Osteocyte (in vitro differentiated cells): ENCODE results near the gene MAN1A1. TPM values are rescaled to one million over a fixed set of nuclear protein-coding genes. Genes with fewer than 3 reads are reported as not detected.

ENCODE experiments used
- DNase-seq: peaks from one replicate; pipeline ENCODE4 v3.0.0; 2021; ENCODE audit warnings: mixed read lengths; ENCODE audit not compliant: unreplicated experiment; ENCODE audit errors: extremely low spot score
- H3K27ac Mint-ChIP-seq: one replicate; pipeline ENCODE4 v1.8.0; 2021; ENCODE audit warnings: mild to moderate bottlenecking, mixed read lengths; ENCODE audit not compliant: unreplicated experiment
- H3K27me3 Mint-ChIP-seq: one replicate; pipeline ENCODE4 v1.8.0; 2021; ENCODE audit warnings: mixed read lengths; ENCODE audit not compliant: unreplicated experiment
- H3K36me3 Mint-ChIP-seq: one replicate; pipeline ENCODE4 v1.8.0; 2021; ENCODE audit warnings: mixed read lengths; ENCODE audit not compliant: unreplicated experiment
- H3K4me1 Mint-ChIP-seq: one replicate; pipeline ENCODE4 v1.8.0; 2021; ENCODE audit warnings: mixed read lengths; ENCODE audit not compliant: unreplicated experiment
- H3K4me3 Mint-ChIP-seq: one replicate; pipeline ENCODE4 v1.8.0; 2021; ENCODE audit warnings: mild to moderate bottlenecking, moderate library complexity, mixed read lengths; ENCODE audit not compliant: unreplicated experiment
- H3K9me3 Mint-ChIP-seq: one replicate; pipeline ENCODE4 v1.8.0; 2021; ENCODE audit warnings: mixed read lengths; ENCODE audit not compliant: unreplicated experiment
- total RNA-seq: library from RNA; stranded (reverse); gene quantifications from 2 replicates; pipeline ENCODE4 v1.2.1, GENCODE V29; 2021
- TF ChIP-seq, protein P1 (sequence below): fragments of 200-600 bp; sonication (generic); IDR thresholded peaks from 2 replicates; pipeline ENCODE4 v1.5.0; 2021; ENCODE audit warnings: antibody characterized with exemption, mild to moderate bottlenecking, moderate library complexity

MAN1A1 gene
- total RNA-seq, 1 donor from 2014 or later: 7.0 TPM

DNA sequence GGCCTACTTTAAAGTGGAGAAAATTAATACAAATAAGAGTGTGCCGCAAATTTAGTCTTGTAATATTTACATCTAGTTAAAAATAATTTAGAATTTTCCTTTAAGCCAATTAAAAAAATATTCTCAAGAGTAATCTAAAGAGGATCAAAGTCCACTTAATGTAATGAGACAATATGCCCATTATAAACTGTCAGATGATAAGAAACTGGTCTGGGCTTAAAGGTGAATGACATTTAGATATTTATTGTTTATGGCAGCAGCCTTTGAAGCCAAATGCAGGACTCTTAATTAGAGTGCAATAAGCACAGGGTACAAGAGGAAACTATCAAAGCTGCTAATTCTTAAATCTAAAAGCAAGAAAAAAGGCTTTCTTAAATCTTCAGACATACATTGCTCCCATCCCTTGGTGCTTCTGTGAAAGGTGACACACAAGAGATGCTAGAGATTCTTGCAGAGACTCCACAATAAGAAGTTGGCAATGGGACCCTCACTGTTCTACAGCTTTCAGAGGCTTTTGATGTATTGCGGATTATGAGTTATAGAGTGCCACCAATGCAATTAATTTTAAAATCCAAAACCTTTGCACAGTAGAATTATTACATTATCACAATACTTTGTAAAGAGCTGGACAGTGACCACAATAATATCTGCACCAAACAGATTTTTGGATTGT is 116.1 kb downstream of the MAN1A1 start:
- no peaks in the 10 kb centered on the region for H3K4me1 Mint-ChIP-seq
- H3K9me3 Mint-ChIP-seq: peaks cover 5% of the 10 kb centered on the region
- TF ChIP-seq, protein P1, sequence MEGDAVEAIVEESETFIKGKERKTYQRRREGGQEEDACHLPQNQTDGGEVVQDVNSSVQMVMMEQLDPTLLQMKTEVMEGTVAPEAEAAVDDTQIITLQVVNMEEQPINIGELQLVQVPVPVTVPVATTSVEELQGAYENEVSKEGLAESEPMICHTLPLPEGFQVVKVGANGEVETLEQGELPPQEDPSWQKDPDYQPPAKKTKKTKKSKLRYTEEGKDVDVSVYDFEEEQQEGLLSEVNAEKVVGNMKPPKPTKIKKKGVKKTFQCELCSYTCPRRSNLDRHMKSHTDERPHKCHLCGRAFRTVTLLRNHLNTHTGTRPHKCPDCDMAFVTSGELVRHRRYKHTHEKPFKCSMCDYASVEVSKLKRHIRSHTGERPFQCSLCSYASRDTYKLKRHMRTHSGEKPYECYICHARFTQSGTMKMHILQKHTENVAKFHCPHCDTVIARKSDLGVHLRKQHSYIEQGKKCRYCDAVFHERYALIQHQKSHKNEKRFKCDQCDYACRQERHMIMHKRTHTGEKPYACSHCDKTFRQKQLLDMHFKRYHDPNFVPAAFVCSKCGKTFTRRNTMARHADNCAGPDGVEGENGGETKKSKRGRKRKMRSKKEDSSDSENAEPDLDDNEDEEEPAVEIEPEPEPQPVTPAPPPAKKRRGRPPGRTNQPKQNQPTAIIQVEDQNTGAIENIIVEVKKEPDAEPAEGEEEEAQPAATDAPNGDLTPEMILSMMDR: no peak
- H3K27ac Mint-ChIP-seq: no peak overlapping the region
- H3K4me3 Mint-ChIP-seq: no peak overlapping the region
- no peak for DNase-seq
- peaks cover 6% of the 10 kb centered on the region for H3K27me3 Mint-ChIP-seq
- H3K36me3 Mint-ChIP-seq: no peaks in the 10 kb centered on the region

DNA sequence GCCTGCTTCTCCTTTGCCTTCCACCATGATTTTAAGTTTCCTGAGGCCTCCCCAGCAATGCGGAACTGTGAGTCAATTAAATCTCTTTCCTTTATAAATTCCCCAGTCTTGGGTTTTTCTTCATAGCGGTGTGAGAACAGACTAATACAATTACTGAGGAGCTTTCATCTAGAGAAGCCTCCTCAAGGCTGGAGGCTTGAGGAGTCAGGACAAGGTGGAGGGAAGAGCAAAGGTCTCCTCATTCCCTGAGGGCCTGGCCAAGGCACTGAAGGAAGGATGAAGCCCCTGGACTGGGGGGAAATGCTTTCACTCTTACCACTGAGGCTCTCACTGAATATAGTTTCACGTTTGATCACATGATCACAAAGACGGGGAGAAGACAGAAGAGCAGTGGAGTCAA is 118.2 kb downstream of the MAN1A1 start:
- Mint-ChIP-seq H3K27ac (no peak overlapping the region), H3K4me3 (no peak overlapping the region), H3K27me3 (peaks cover 2% of the 10 kb centered on the region), H3K4me1 (no peaks in the 10 kb centered on the region), H3K9me3 (peaks cover 5% of the 10 kb centered on the region), H3K36me3 (no peaks in the 10 kb centered on the region)
- no peak for DNase-seq
- TF ChIP-seq, protein P1: no peak

DNA sequence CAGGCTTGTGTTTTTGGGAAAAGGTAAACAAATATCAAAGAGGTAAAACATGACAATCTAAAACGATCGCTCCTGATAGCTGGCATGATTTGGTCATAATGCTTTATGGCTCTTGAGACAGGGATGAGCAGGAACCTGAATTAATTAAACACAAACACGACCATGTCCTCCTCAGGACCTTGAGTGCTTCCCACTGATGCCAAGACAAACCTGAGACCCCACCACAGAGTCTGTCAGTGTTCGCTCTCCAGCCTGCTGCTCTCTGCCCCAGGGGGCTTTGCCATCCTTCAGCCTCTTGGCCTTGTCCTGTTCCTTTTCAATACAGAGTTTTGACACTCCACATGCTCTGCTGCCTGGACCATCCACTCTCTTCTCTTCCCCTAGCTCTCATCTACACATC is 119.4 kb downstream of the MAN1A1 start:
- TF ChIP-seq, protein P1: no peak
- DNase-seq: no peak
- H3K27ac Mint-ChIP-seq: no peak overlapping the region
- no peak overlapping the region for H3K4me3 Mint-ChIP-seq
- H3K4me1 Mint-ChIP-seq: no peaks in the 10 kb centered on the region
- H3K9me3 Mint-ChIP-seq: peaks cover 3% of the 10 kb centered on the region
- H3K36me3 Mint-ChIP-seq: no peaks in the 10 kb centered on the region
- H3K27me3 Mint-ChIP-seq: peaks cover 4% of the 10 kb centered on the region

DNA sequence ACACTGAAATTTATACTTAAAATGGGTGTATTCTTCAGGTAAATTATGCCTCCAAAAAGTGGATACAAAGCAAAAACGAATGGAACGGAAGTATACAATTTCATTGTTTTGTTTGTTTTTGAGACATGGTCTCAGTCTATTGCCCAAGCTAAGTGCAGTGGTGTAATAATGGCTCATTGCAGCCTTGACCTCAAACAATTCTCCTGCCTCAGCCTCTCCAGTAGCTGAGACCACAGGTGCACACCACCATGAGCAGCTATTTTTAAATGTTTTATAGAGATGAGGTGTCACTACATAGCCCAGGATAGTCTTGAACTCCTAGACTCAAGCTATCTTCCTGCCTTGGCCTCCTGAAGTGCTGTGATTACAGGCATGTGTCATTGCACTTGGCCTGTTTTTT is 122.2 kb downstream of the MAN1A1 start:
- no peak for DNase-seq
- TF ChIP-seq, protein P1: no peak
- no peak overlapping the region for H3K4me3 Mint-ChIP-seq
- no peak overlapping the region for H3K27ac Mint-ChIP-seq
- no peaks in the 10 kb centered on the region for H3K4me1 Mint-ChIP-seq
- H3K27me3 Mint-ChIP-seq: peaks cover 9% of the 10 kb centered on the region
- H3K9me3 Mint-ChIP-seq: no peaks in the 10 kb centered on the region
- H3K36me3 Mint-ChIP-seq: no peaks in the 10 kb centered on the region

DNA sequence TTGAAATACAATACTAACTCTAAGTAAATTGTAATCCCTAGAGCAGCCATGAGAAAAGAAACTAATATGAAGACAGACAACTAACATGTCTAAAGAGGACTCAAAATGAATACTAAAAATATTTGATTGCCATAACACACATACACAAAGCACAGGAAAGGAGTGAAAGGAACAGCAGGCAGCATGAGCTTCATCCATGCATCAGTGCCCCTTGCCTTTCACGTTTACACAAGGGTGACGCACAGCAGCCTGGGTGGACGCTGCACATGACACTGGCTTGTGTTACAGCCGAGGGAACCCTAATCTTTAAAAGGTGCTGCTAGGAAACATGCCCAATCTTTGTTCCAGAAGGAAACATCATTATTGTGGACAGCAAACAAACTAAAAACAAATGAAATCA is 123.5 kb downstream of the MAN1A1 start:
- Mint-ChIP-seq H3K36me3 (no peaks in the 10 kb centered on the region), H3K4me3 (no peak overlapping the region), H3K9me3 (no peaks in the 10 kb centered on the region), H3K4me1 (no peaks in the 10 kb centered on the region), H3K27ac (no peak overlapping the region), H3K27me3 (peaks cover 9% of the 10 kb centered on the region)
- no peak for DNase-seq
- TF ChIP-seq, protein P1: no peak
